AG04449 (cell line): ENCODE results near the gene TEX36.

ENCODE experiments used
- CTCF ChIA-PET: fragments of 350-600 bp; formaldehyde crosslinking; extraction: SDS; loops from one replicate; lab custom pipeline; 2021; ENCODE audit warnings: antibody characterized with exemption; lab: Yijun Ruan, JAX
- POLR2A ChIA-PET: fragments of 400-600, 350-600 bp; formaldehyde crosslinking; extraction: SDS; loops from one replicate; lab custom pipeline; 2020; ENCODE audit warnings: antibody characterized with exemption, inconsistent platforms; lab: Yijun Ruan, JAX
- DNase-seq: peaks from one replicate; pipeline ENCODE4 v3.0.0-alpha.2; 2010; ENCODE audit warnings: low read depth, low spot score
- H3K4me3 ChIP-seq: 2 replicates; pipeline ENCODE4 v1.5.1; 2011; ENCODE audit warnings: low read depth, mild to moderate bottlenecking, control low read depth, low read length
- CTCF ChIP-seq: IDR thresholded peaks from one replicate; pipeline ENCODE4 v1.5.1; 2011; ENCODE audit warnings: mild to moderate bottlenecking, moderate library complexity, low read length, control low read depth, inconsistent platforms; ENCODE audit not compliant: insufficient read depth; ENCODE audit errors: missing control alignments

TEX36 gene

GRCh38 chr10:125693524-125693847 is 10.5 kb upstream of the TEX36 start:
- CTCF ChIA-PET = no interaction called here
- DNase-seq = no peak
- H3K4me3 ChIP-seq = no peak overlapping the region
- TF ChIP-seq CTCF = no peak
- POLR2A ChIA-PET = interaction anchor here (0.6 kb wide), 1 partner anchor 31 kb away, joined by 3 read pairs; no protein-coding TSS in a partner anchor

GRCh38 chr10:125692601-125693523 is 9.9 kb upstream of the TEX36 start:
- no peak overlapping the region for H3K4me3 ChIP-seq
- DNase-seq = no peak
- no peak for TF ChIP-seq CTCF
- ChIA-PET POLR2A (interaction anchor here (0.6 kb wide), 1 partner anchor 30 kb away, joined by 3 read pairs; no protein-coding TSS in a partner anchor), CTCF (interaction anchor here (0.6 kb wide), 1 partner anchor 15 kb away, joined by 3 read pairs; no protein-coding TSS in a partner anchor)

- H3K4me3 ChIP-seq = no peak overlapping the region
- no peak for TF ChIP-seq CTCF
- CTCF ChIA-PET = no interaction called here
- POLR2A ChIA-PET = no interaction called here
- no peak for DNase-seq
Measured at GRCh38 chr10:125692196-125692595, 9.2 kb upstream of the TEX36 start.

- H3K4me3 ChIP-seq = no peak overlapping the region
- POLR2A ChIA-PET = no interaction called here
- CTCF ChIA-PET = interaction anchor here (0.8 kb wide), 1 partner anchor 8 kb away, joined by 4 read pairs; no protein-coding TSS in a partner anchor
- no peak for TF ChIP-seq CTCF
- DNase-seq = no peak
Measured at GRCh38 chr10:125691160-125691981, 8.4 kb upstream of the TEX36 start.

DNA sequence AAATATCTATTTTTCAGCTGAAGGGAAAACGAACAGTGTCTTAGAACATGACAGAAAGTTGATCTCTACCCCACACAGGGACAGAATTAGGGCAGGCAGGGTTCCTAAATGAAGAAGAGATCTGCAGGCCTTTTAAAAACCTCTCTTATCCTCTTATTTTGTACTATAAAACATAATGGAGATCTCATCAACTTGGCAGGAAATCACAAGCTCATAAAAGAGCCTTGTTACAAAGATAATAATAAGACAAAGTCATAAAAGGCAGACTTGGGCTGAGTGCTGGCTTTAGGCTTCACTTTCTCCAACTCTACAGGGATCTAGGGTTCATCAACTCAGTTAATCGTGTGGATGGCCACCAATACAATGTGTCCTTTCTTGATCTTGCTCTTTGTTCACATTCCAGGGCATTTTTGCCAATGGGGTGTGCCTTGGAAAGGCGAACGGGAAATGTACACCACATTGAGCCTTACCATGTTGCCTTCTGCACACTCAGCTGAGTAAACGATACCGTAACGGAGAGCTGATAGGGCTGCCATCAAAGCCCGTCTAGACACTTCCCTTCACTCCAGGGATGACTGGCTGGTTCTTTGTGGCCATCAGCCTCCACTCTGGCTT is 7.1 kb upstream of the TEX36 start:
- POLR2A ChIA-PET = no interaction called here
- CTCF ChIA-PET = no interaction called here
- H3K4me3 ChIP-seq = no peak overlapping the region
- no peak for DNase-seq
- no peak for TF ChIP-seq CTCF
